Mononuclear cell (primary cell): ENCODE results near the gene SPRY4. TPM values are rescaled to one million over a fixed set of nuclear protein-coding genes. Genes with fewer than 3 reads are reported as not detected.
"Not testable (repeated sequence)": the region's sequence is repeated elsewhere in the genome, so short reads cannot be mapped to it uniquely, and the experiment has no call there.

Source experiments
- H3K27me3 ChIP-seq: 2 replicates; pipeline ENCODE4 v1.6.0; 2011; ENCODE audit warnings: low read length, control low read depth; ENCODE audit not compliant: insufficient read depth
- H3K4me1 ChIP-seq: 2 replicates; pipeline ENCODE4 v1.5.1; 2011; ENCODE audit warnings: mild to moderate bottlenecking, low read length, control low read depth; ENCODE audit not compliant: insufficient read depth
- H3K4me3 ChIP-seq: 2 replicates; pipeline ENCODE4 v1.5.1; 2011; ENCODE audit warnings: mild to moderate bottlenecking, low read length, moderate library complexity
- H3K9me3 ChIP-seq: 2 replicates; pipeline ENCODE4 v1.5.1; 2011; ENCODE audit warnings: low read depth, mild to moderate bottlenecking, control low read depth, low read length
- total RNA-seq: library from RNA; depleted of rRNA; stranded (reverse); fragments of >200 nt; gene quantifications from one replicate; pipeline ENCODE4 v1.2.3, GENCODE V29; 2012

SPRY4 gene
- total RNA-seq, 1 donor, result not detected

- not testable (repeated sequence) for H3K4me3 ChIP-seq, H3K27me3 ChIP-seq, H3K4me1 ChIP-seq, H3K9me3 ChIP-seq
Measured at GRCh38 chr5:142297786-142298185, 27.0 kb downstream of the SPRY4 start.

DNA sequence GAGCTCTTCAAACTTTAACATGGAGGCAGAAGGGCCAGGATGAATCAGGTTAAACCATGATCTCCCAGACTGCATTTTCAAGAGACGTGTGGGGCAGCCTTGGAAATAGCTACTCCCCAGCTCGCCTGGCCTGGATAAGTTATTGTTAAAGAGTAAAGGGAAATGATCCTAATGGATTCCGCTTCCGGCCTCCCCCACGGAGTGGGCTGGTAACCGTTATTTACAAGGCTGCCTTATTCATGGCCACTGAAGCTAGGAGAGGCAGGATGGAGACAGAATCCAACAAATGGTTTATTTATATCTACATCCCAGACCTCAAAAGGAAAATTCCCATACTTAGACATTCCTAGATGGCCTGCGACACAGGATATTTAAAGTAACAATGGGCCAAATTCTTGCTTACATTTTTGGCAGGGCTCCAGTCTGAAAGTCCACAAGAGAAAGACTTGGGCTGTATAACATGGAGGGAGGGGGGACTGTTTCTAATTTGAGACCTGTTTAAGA lies 27.9 kb downstream of the SPRY4 start:
- Histone ChIP-seq H3K4me1 (no peaks in the 10 kb centered on the region), H3K27me3 (no peaks in the 10 kb centered on the region), H3K9me3 (no peaks in the 10 kb centered on the region)

DNA sequence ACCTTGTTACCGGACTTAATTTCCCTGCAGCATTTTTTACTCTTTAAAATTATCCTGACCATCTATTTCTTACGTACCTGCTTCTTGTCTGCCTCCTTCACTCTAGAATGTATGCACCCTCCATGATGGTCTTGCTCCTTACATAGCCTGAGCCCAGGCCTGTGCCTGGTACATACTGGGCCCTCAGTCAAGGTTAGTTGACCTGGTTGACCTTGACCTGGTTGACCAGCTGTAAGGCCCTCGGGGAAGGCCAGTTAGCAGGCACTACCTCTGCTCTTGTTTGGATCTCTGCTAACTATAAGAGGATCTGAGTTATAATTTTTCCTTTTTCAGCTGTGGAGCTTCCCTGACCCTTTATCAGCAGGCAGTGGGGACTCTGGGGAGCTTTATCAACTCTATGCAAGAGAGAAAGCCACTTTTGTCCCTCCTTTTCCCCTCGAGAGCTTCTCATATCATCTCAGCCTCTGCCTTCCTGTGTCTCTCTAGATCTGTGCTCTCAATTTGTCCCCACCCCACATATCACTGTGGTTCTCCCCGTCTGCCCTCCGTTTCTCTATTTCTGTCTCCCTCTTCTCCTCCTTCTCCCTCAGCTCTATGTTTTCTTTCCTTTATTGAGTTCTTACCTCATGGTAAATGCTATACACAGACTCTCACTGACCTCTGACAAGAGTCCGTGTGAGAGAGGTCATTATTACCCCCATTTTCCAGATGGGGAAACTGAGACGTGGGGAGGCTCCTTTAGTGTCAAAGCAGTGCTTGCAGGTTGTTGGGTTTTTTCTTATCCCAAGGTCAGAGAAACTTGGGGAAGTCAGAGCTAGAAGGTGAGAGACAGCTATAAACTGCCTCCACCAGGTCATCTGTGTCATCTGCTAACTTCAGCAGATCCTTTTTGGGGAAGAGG lies 28.6 kb downstream of the SPRY4 start:
- no peak overlapping the region for H3K4me3 ChIP-seq
- H3K4me1 ChIP-seq, result no peaks in the 10 kb centered on the region
- no peaks in the 10 kb centered on the region for H3K9me3 ChIP-seq
- no peaks in the 10 kb centered on the region for H3K27me3 ChIP-seq

More for the DNA sequence above, 27.9 kb downstream of the SPRY4 start:
- no peak overlapping the region for H3K4me3 ChIP-seq

- Histone ChIP-seq H3K9me3 (no peaks in the 10 kb centered on the region), H3K27me3 (no peaks in the 10 kb centered on the region)
Measured at GRCh38 chr5:142295084-142295758, 29.6 kb downstream of the SPRY4 start.

DNA sequence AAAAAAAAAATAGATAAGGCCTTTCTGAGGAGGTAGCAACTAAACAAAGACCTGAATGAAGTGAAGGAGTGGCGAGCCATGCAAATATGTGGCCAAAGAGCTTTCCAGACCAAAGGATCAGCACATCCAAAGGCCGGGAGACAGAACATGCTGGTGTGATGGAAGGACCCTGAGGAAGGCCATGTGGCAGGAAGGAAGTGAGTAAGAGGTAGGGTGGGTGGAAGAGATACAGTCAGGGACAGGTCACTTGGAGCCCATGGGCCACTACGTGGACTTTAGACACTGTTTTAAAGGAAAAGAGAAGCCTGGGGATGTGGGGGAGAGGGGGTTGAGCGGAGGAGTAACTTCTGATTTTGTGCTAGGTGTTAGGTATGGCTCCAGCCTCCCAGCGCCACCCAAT lies 31.3 kb downstream of the SPRY4 start:
- no peaks in the 10 kb centered on the region for H3K27me3 ChIP-seq

More at GRCh38 chr5:142295084-142295758, 29.6 kb downstream of the SPRY4 start:
- Histone ChIP-seq H3K4me3 (no peak overlapping the region), H3K4me1 (no peaks in the 10 kb centered on the region)

GRCh38 chr5:142292808-142293207 lies 32.0 kb downstream of the SPRY4 start:
- H3K4me3 ChIP-seq, result no peak overlapping the region
- H3K4me1 ChIP-seq, result no peaks in the 10 kb centered on the region
- no peaks in the 10 kb centered on the region for H3K27me3 ChIP-seq
- H3K9me3 ChIP-seq, result no peaks in the 10 kb centered on the region

More for the DNA sequence above, 31.3 kb downstream of the SPRY4 start:
- Histone ChIP-seq H3K9me3 (no peaks in the 10 kb centered on the region), H3K4me1 (no peaks in the 10 kb centered on the region), H3K4me3 (no peak overlapping the region)

GRCh38 chr5:142292249-142292648 lies 32.6 kb downstream of the SPRY4 start:
- no peak overlapping the region for H3K4me3 ChIP-seq
- no peaks in the 10 kb centered on the region for H3K27me3 ChIP-seq
- no peaks in the 10 kb centered on the region for H3K9me3 ChIP-seq
- H3K4me1 ChIP-seq, result no peaks in the 10 kb centered on the region

- Histone ChIP-seq H3K4me1 (no peaks in the 10 kb centered on the region), H3K27me3 (no peaks in the 10 kb centered on the region), H3K9me3 (no peaks in the 10 kb centered on the region), H3K4me3 (no peak overlapping the region)
Measured at GRCh38 chr5:142290577-142291299, 34.1 kb downstream of the SPRY4 start.

DNA sequence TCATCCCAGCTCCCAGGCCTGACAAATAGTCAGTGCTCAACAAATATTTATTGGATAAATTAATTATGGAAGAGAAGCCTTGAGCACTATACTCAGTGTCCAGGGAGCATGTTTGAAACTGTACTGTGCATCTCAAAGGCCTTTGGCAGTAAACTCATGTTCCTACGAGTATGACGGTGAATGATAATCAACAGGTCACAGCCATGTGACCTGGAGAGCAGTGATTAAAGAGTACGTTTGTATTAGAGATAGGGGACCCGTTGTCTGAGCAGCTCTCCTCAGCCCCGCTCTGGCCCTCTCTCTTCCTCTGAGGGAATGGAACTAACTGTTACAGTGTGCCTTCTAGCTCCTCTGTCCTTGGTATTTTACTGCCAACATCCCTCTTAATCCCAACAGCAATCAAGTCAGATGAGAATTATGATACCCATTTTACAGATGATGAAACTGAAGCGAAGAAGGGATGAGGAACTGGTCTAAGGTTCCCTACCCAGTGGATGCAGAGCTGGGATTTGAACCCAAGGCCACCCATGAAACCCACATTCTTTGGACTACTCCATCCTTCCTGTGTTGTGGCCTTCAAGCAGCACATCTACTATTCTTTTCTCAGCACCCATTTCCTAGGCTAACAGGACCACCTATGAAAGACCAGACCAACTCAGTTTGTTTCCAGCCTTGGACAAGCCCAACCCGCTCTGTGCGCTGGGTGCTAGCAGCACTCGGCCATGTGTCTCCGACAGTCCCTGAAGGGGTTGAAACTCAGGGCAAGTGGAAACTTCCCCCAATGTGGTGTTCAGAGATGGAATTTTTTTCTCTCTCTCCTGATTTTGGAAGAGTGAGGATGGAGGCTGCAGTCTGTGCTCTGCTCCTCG lies 34.9 kb downstream of the SPRY4 start:
- Histone ChIP-seq H3K9me3 (no peaks in the 10 kb centered on the region), H3K27me3 (no peaks in the 10 kb centered on the region), H3K4me1 (no peaks in the 10 kb centered on the region), H3K4me3 (no peak overlapping the region)

DNA sequence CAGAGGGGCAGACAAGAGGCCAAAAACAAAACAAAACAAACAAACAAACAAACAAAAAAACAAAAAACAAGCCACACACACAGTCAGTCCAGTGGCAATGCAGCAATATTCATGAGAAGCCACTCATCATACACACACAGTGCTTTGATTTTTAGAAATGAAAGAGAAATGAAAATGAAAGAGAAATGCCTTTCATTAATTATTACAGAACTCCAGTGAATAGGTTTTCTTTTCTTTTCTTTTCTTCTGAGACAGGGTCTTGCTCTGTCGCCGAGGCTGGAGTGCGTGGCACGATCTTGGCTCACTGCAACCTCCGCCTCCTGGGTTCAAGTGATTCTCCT lies 36.9 kb downstream of the SPRY4 start:
- no peaks in the 10 kb centered on the region for H3K4me1 ChIP-seq
- H3K27me3 ChIP-seq, result no peaks in the 10 kb centered on the region
- H3K9me3 ChIP-seq, result no peaks in the 10 kb centered on the region
- H3K4me3 ChIP-seq, result no peak overlapping the region

- no peaks in the 10 kb centered on the region for H3K4me1 ChIP-seq
Measured at GRCh38 chr5:142287096-142287972, 37.5 kb downstream of the SPRY4 start.

GRCh38 chr5:142286111-142286510 lies 38.7 kb downstream of the SPRY4 start:
- H3K4me3 ChIP-seq, result no peak overlapping the region
- no peaks in the 10 kb centered on the region for H3K27me3 ChIP-seq
- H3K9me3 ChIP-seq, result no peaks in the 10 kb centered on the region
- H3K4me1 ChIP-seq, result no peaks in the 10 kb centered on the region

More at GRCh38 chr5:142287096-142287972, 37.5 kb downstream of the SPRY4 start:
- Histone ChIP-seq H3K27me3 (no peaks in the 10 kb centered on the region), H3K9me3 (no peaks in the 10 kb centered on the region), H3K4me3 (no peak overlapping the region)

GRCh38 chr5:142283304-142283703 lies 41.5 kb downstream of the SPRY4 start:
- H3K4me3 ChIP-seq, result no peak overlapping the region
- H3K27me3 ChIP-seq, result no peaks in the 10 kb centered on the region
- no peaks in the 10 kb centered on the region for H3K9me3 ChIP-seq
- H3K4me1 ChIP-seq, result no peaks in the 10 kb centered on the region
